ENCODE results near the gene FAM107A. TPM values are rescaled to one million over a fixed set of nuclear protein-coding genes. Genes with fewer than 3 reads are reported as not detected.

Gene FAM107A
- total RNA-seq, 1 donor from 2014 or later: not detected

GRCh38 chr3:58539626-58540025 is 37.6 kb downstream of the FAM107A start:
- H3K36me3 Mint-ChIP-seq (ENCODE audit: unreplicated experiment): no peaks in the 10 kb centered on the region
- no peak for TF ChIP-seq CTCF (IDR thresholded peaks at IDR 0.05; ENCODE audit: partially characterized antibody, unreplicated experiment)
- H3K27ac Mint-ChIP-seq (ENCODE audit: unreplicated experiment): no peak overlapping the region
- no peaks in the 10 kb centered on the region for H3K4me1 Mint-ChIP-seq (ENCODE audit: low read depth, unreplicated experiment)
- no peak overlapping the region for H3K4me3 Mint-ChIP-seq (ENCODE audit: unreplicated experiment)
- peaks cover 2% of the 10 kb centered on the region for H3K9me3 Mint-ChIP-seq (ENCODE audit: unreplicated experiment)
- no peak for DNase-seq
- peaks cover 3% of the 10 kb centered on the region for H3K27me3 Mint-ChIP-seq (ENCODE audit: unreplicated experiment)

GRCh38 chr3:58537412-58538301 is 39.5 kb downstream of the FAM107A start:
- no peak overlapping the region for H3K27ac Mint-ChIP-seq (ENCODE audit: unreplicated experiment)
- H3K36me3 Mint-ChIP-seq (ENCODE audit: unreplicated experiment): no peaks in the 10 kb centered on the region

GRCh38 chr3:58536501-58537411 is 40.4 kb downstream of the FAM107A start, which contains the start of gene ACOX2:
Gene ACOX2, minus strand, starts transcription at chr3:58537190. Its CDS starts 2,084 bp downstream, at chr3:58535106.
- Mint-ChIP-seq H3K27ac (ENCODE audit: unreplicated experiment) (no peak within 1 kb of the TSS), H3K36me3 (ENCODE audit: unreplicated experiment) (no peaks in the 10 kb centered on the region), H3K27me3 (ENCODE audit: unreplicated experiment) (peaks cover 4% of the 10 kb centered on the region), H3K9me3 (ENCODE audit: unreplicated experiment) (no peaks in the 10 kb centered on the region), H3K4me1 (ENCODE audit: low read depth, unreplicated experiment) (no peaks in the 10 kb centered on the region), H3K4me3 (ENCODE audit: unreplicated experiment) (no peak within 1 kb of the TSS)
- TF ChIP-seq CTCF (IDR thresholded peaks at IDR 0.05; ENCODE audit: partially characterized antibody, unreplicated experiment): no peak
- DNase-seq: no peak

More at GRCh38 chr3:58537412-58538301, 39.5 kb downstream of the FAM107A start:
- no peak for TF ChIP-seq CTCF (IDR thresholded peaks at IDR 0.05; ENCODE audit: partially characterized antibody, unreplicated experiment)
- no peak overlapping the region for H3K4me3 Mint-ChIP-seq (ENCODE audit: unreplicated experiment)
- peaks cover 6% of the 10 kb centered on the region for H3K27me3 Mint-ChIP-seq (ENCODE audit: unreplicated experiment)
- H3K9me3 Mint-ChIP-seq (ENCODE audit: unreplicated experiment): peaks cover 2% of the 10 kb centered on the region
- H3K4me1 Mint-ChIP-seq (ENCODE audit: low read depth, unreplicated experiment): no peaks in the 10 kb centered on the region
- no peak for DNase-seq

GRCh38 chr3:58535531-58536500 is 41.4 kb downstream of the FAM107A start:
- peaks cover 2% of the 10 kb centered on the region for H3K9me3 Mint-ChIP-seq (ENCODE audit: unreplicated experiment)
- no peak for TF ChIP-seq CTCF (IDR thresholded peaks at IDR 0.05; ENCODE audit: partially characterized antibody, unreplicated experiment)
- no peaks in the 10 kb centered on the region for H3K36me3 Mint-ChIP-seq (ENCODE audit: unreplicated experiment)
- H3K27me3 Mint-ChIP-seq (ENCODE audit: unreplicated experiment): peaks cover 4% of the 10 kb centered on the region
- no peaks in the 10 kb centered on the region for H3K4me1 Mint-ChIP-seq (ENCODE audit: low read depth, unreplicated experiment)
- DNase-seq: no peak
- H3K4me3 Mint-ChIP-seq (ENCODE audit: unreplicated experiment): no peak overlapping the region
- no peak overlapping the region for H3K27ac Mint-ChIP-seq (ENCODE audit: unreplicated experiment)
